NCI-H1092 treated with DMSO at 0.1 percent for 48 hours (cell line): ENCODE measurements around the gene GOSR2.

Experiments
- DNase-seq: peaks from one replicate; lab custom pipeline; 2025; lab: John Stamatoyannopoulos, UW

The GOSR2 gene

DNA sequence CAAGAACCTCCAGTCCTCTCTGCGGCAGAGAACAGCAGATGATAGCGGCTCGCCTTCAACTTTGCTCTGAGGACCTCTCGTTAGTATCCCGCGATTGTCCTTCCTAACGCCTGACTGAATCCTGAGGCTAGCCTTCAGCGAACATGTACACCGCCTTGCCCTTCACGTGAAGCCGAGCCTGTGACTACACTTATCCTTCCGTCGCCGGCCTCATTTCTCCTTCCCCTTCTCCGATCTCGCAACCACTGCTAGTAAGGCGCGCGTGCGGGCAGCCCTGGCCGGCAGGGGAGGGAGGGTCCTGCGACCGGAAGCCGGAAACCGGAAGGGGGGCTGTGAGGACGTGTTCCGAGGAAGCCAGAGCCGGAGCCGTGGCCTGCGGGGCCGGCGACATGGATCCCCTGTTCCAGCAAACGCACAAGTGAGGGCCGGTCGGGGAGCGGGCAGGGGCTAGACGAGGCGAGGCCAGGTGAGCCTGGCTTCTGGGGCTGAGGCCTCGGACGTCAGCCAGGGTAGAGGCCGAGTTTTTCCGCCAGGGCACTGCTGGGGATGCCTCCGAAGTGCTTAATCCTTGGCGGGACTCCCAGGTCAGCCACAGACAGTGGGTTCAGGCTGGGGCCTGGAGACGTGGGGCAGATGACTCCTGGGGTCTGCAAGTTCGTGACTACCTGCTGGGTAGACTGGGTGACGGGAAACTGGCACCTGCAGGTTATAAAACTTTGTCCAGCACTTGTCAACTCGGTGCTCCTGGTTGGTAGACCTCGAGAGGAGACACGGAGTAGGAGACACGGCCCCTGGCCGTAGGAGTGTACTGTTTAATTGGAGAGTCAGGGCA, at the start of gene GOSR2:
Gene GOSR2, plus strand, starts transcription at position 357 of the 832 bp plus-strand sequence. Its CDS starts 33 bp downstream, at position 390.
- peak; percentile 95 for DNase-seq

DNA sequence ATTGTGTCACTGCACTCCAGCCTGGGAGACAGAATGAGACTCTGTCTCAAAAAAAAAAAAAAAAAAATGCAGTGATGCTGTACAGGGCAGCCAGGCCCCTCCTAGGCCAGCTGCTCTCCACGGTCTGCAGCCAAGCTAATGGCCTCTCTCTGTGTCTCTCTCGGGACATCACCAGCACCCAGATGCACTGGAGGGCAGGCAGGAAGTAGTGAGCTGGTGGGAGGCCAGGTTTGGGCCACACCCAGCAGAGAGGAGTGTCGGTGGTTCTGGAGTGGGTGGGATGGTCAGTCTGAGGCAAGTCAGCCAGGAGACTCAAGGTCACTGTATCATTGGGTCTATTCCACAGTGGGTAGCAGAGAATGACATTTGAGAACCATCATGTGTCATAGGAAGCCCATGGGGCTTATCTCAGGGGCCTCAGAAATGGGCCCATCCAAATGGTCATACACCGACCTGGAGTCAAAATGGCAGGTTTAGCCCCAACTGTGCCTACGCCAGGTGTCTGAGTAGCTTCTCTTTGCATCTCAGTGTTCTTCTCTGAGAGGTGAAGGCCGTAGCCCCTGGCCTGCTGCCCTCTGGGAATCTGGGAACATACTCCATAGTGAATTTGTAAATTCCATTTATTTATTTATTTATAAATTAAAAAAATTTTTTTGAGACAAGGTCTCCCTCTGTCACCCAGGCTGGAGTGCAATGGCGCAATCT, 48.9 kb upstream of the GOSR2 start:
- no peak for DNase-seq

GRCh38 chr17:46874906-46875305, 48.1 kb upstream of the GOSR2 start:
- no peak for DNase-seq

- DNase-seq, result no peak
Measured at GRCh38 chr17:46875849-46876352, 47.1 kb upstream of the GOSR2 start.

GRCh38 chr17:46876353-46876887, 46.5 kb upstream of the GOSR2 start:
- peak; percentile 19 for DNase-seq

GRCh38 chr17:46876926-46877325, 46.0 kb upstream of the GOSR2 start:
- DNase-seq, result no peak

- no peak for DNase-seq
Measured at GRCh38 chr17:46877466-46877865, 45.5 kb upstream of the GOSR2 start.

- no peak for DNase-seq
Measured at GRCh38 chr17:46878055-46878454, 44.9 kb upstream of the GOSR2 start.

- no peak for DNase-seq
Measured at GRCh38 chr17:46879101-46879500, 43.9 kb upstream of the GOSR2 start.

DNA sequence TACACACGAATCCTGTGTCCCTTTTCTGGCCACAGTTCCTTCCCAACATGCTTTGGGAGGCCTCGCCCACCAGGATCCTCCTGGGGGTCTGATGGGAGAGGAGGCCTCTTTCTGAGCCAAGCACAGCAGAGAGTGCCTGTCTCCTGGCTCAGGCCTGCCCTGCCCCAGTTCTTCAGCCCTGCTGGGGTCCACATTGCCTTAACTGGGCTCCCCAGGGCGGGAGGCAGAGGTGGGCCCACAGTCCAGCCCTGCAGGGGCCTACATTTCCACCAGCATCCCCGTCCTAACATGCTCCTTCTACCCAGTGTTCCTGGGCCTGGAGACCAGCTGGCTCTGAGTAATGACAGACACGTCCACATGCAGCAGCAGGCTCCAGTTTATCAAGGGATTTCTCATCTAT, 41.9 kb upstream of the GOSR2 start:
- DNase-seq, result no peak

- DNase-seq, result no peak
Measured at GRCh38 chr17:46882666-46883065, 40.3 kb upstream of the GOSR2 start.

DNA sequence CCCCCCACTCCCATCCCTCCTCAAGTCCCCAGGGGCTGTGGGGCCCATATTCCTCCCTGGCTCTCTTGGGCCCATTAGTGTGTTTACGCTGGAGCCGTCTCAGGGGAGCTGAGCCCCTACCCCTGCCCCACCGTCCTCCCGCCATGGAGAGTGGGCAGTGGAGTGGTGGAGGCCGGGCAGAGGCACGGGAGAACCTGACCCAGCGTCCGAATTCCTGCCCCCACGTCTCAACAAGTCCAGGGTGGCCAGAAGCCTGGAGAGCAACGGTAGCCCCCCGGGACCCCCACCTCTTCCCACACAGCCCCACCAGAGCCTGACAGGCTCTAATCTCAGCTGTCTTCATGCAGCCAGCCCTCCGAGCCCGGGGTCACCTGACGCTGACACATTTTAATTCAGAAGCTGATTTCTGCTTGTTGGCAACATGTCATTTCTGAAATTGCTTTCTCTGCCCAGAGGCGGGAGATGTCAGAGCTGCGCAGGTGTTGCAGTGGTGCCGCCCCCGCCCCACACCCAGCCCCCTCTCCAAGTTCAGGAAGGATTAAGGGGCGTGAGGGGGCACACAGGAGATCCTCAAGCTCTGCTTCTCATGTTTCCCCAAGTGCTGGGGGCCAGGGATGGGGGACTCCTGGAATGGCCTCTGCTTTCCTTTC, 39.0 kb upstream of the GOSR2 start:
- no peak for DNase-seq

GRCh38 chr17:46884552-46884951, 38.4 kb upstream of the GOSR2 start:
- no peak for DNase-seq

DNA sequence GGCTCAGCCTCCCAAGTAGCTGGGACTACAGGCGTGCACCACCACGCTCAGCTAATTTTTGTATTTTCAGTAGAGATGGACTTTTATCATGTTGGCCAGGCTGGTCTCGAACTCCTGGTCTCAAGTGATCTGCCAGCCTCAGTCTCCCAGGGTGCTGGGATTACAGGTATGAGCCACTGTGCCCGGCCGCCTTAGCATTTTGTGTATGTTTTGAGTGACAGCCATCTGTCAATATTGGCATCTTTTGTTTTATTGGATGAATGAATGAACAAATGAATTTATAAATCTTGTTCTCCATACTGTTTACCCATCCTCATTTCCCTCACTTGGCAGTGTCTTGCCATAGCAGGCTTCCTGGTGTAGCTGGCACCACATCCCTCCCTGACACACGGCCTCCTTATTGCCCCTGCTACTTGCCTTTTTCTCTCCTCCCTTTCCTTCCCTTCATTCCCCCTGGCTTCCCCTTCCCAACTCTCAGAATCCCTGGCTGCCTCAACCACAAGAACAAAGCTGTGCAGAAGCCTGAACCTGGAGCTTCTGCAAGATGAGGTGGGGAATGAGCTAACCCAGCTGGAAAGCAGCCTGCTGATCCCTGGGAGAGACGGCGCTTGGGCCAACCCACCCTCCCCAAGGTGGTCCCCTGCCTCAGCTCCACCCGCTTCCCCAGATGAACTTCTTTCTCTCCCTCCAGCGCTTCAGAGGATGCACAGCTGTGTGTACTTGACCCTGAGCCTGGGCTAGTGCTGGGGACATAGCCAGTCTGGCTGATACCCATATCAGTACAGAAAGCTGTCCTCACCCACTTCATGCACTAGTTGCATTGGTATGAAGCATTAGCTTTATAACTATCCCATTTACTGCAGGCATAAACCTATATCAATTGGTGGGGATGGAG, 37.3 kb upstream of the GOSR2 start:
- no peak for DNase-seq

GRCh38 chr17:46886310-46886663, 36.7 kb upstream of the GOSR2 start:
- DNase-seq, result no peak

DNA sequence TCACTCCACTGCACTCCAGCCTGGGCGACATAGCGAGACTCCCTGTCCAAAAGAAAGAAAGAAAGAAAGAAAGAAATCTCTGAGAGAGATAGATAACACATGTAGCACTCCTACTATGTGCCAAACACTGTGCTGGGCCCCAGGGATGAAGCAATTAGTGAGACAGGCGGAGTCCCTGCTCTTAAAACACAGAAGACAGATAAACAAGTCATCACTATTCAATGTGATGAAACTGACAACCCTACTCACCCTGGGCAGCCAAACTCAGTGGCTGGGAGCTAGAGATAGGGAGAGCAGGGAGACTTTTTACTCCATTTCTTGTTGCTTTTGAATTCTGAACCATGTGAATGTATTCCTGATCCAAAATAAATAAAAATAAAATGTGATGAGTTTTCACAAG, 35.2 kb upstream of the GOSR2 start:
- DNase-seq, result no peak

- DNase-seq, result no peak
Measured at GRCh38 chr17:46888727-46889126, 34.2 kb upstream of the GOSR2 start.

- no peak for DNase-seq
Measured at GRCh38 chr17:46889519-46889918, 33.4 kb upstream of the GOSR2 start.

GRCh38 chr17:46889992-46890564, 32.9 kb upstream of the GOSR2 start:
- DNase-seq, result no peak

- DNase-seq, result no peak
Measured at GRCh38 chr17:46890638-46891037, 32.3 kb upstream of the GOSR2 start.

DNA sequence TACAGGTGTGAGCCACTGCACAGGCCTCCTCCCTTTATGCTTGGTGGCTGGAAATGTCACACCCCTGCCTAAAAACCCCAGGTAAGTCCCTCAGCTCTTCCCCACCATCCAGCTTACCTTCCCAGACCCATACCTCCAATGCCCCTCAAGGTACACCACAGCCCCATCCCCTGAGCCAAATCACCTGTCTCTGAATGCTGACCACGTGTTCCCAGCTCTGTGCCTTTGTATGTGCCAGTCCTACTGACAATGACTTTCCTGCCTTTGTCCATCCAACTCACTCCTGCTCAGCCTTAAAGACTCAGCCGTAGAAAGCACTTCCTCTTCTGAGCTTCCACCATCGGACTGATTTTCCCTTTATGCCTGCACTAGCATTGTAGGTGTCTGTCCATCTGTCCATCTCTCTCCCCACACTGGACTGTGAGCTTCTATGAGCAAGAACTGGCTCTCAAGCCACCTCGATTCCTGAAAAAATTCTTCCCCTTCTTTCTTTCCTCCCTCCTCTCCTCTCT, 30.7 kb upstream of the GOSR2 start:
- DNase-seq, result no peak
